Measurements from ENCODE around the gene FBXL20. TPM values are rescaled to one million over a fixed set of nuclear protein-coding genes. Genes with fewer than 3 reads are reported as not detected.
A peak's percentile ranks its signal among the peaks of the same experiment; 100 is the strongest.

FBXL20 gene
- 10 to 100 TPM; 13.1 to 19.6 (median 17.2) TPM for total RNA-seq

GRCh38 chr17:39401412-39402243, at the start of gene FBXL20:
FBXL20 (minus strand) TSS chr17:39401626; CDS start chr17:39401402, 224 bp downstream.
- Histone ChIP-seq H3K4me3 (peak within 1 kb of the TSS; percentile 76 to 96 (median 94)), H3K9me3 (no peaks in the 10 kb centered on the region), H3K36me3 (peaks cover 0 to 14% (median 10%) of the 10 kb centered on the region in 4 donors), H3K27ac (replicated peaks in 1 of 4) (peak within 1 kb of the TSS; percentile 91 to 94 (median 92)), H3K27me3 (no peaks in the 10 kb centered on the region), H3K4me1 (peaks cover 26 to 43% (median 27%) of the 10 kb centered on the region in 4 donors)
- under 1% methylated on average over 54 of the region's 86 CpGs for WGBS
- intact Hi-C loops (cut with DNase I) = loop anchor here (5.0 to 10.0 kb wide), 2 partner anchors 51 to 127 kb away; partner anchors contain the start of gene MED1
- DNase-seq (ENCODE audit: extremely low spot score) = peak; percentile 98
- peak; percentile 81 for TF ChIP-seq POLR2A (IDR thresholded peaks at IDR 0.05; ENCODE audit: low read depth)
- TF ChIP-seq POLR2AphosphoS5 (IDR thresholded peaks at IDR 0.05) = peak; percentile 91 to 93
- TF ChIP-seq CTCF (IDR thresholded peaks at IDR 0.05) = no peak
- TF ChIP-seq EP300 (IDR thresholded peaks at IDR 0.05) = no peak

GRCh38 chr17:39450847-39451581, 49.6 kb upstream of the FBXL20 start, which contains the start of gene MED1:
MED1 (minus strand) TSS chr17:39451263; CDS start chr17:39451062, 201 bp downstream.
- peak; percentile 35 for TF ChIP-seq POLR2A (IDR thresholded peaks at IDR 0.05; ENCODE audit: low read depth)
- peak; percentile 84 to 85 for TF ChIP-seq POLR2AphosphoS5 (IDR thresholded peaks at IDR 0.05)
- no peak for TF ChIP-seq EP300 (IDR thresholded peaks at IDR 0.05)
- peak in 1 of 3 experiments; percentile 4 for TF ChIP-seq CTCF (IDR thresholded peaks at IDR 0.05)
- intact Hi-C loops (cut with DNase I) = loop anchor here (5.0 kb wide), 1 partner anchor 49 kb away; the partner anchor contains the start of gene FBXL20
- Histone ChIP-seq H3K36me3 (peaks cover 0 to 30% (median 23%) of the 10 kb centered on the region in 4 donors), H3K27me3 (no peaks in the 10 kb centered on the region), H3K4me1 (peaks cover 12 to 32% (median 29%) of the 10 kb centered on the region in 4 donors), H3K4me3 (peak within 1 kb of the TSS; percentile 75 to 97 (median 88)), H3K27ac (replicated peaks in 1 of 4) (peak within 1 kb of the TSS; percentile 80 to 89 (median 86)), H3K9me3 (no peaks in the 10 kb centered on the region)
- WGBS = 0% methylated on average over 36 of the region's 37 CpGs
- DNase-seq (ENCODE audit: extremely low spot score) = peak; percentile 97

GRCh38 chr17:39450051-39450450, 48.6 kb upstream of the FBXL20 start:
- peaks cover 6 to 40% (median 33%) of the 10 kb centered on the region in 4 donors for H3K36me3 ChIP-seq
- no peak for TF ChIP-seq POLR2AphosphoS5 (IDR thresholded peaks at IDR 0.05)
- peak overlapping the region; percentile 75 to 97 (median 88) for H3K4me3 ChIP-seq
- DNase-seq (ENCODE audit: extremely low spot score) = no peak
- H3K27ac ChIP-seq (replicated peaks in 1 of 4) = no peak overlapping the region
- peaks cover 12 to 32% (median 29%) of the 10 kb centered on the region in 4 donors for H3K4me1 ChIP-seq
- H3K27me3 ChIP-seq = no peaks in the 10 kb centered on the region
- intact Hi-C loops (cut with DNase I) = loop anchor here (5.0 kb wide), 1 partner anchor 48 kb away; the partner anchor contains the start of gene FBXL20
- H3K9me3 ChIP-seq = no peaks in the 10 kb centered on the region
- 89% methylated on average over 13 of the region's 13 CpGs for WGBS

GRCh38 chr17:39447561-39447960, 46.1 kb upstream of the FBXL20 start:
- Histone ChIP-seq H3K4me3 (no peak overlapping the region), H3K27ac (replicated peaks in 1 of 4) (no peak overlapping the region), H3K4me1 (peaks cover 12 to 32% (median 29%) of the 10 kb centered on the region in 4 donors), H3K9me3 (no peaks in the 10 kb centered on the region), H3K36me3 (peaks cover 27 to 65% (median 57%) of the 10 kb centered on the region in 4 donors), H3K27me3 (no peaks in the 10 kb centered on the region)
- WGBS = 93% methylated on average over 5 of the region's 5 CpGs
- TF ChIP-seq CTCF (IDR thresholded peaks at IDR 0.05) (no peak), EP300 (IDR thresholded peaks at IDR 0.05) (no peak), POLR2A (IDR thresholded peaks at IDR 0.05; ENCODE audit: low read depth) (no peak), POLR2AphosphoS5 (IDR thresholded peaks at IDR 0.05) (no peak)
- DNase-seq (ENCODE audit: extremely low spot score) = no peak
- intact Hi-C loops (cut with DNase I) = no loop called here

All from esophagus muscularis mucosa (tissue), 4 donors.